K562 (cell line): ENCODE results near the gene TRIP10. TPM values are rescaled to one million over a fixed set of nuclear protein-coding genes. Genes with fewer than 3 reads are reported as not detected.

Source experiments
- BCOR ChIP-seq: fragments of 450-650 bp; IDR thresholded peaks from 2 replicates; pipeline ENCODE4 v1.6.1; 2016
- CREBBP ChIP-seq: IDR thresholded peaks from one replicate; pipeline ENCODE4 v1.6.1; 2012; ENCODE audit warnings: low read depth, mild to moderate bottlenecking, control low read depth, inconsistent platforms, low read length
- CXXC5 ChIP-seq: fragments of 250-450 bp; sonication (Bioruptor Pico); IDR thresholded peaks from 2 replicates; pipeline ENCODE4 v1.8.0; 2022; ENCODE audit warnings: inconsistent platforms, mild to moderate bottlenecking, moderate library complexity
- EP300 ChIP-seq: IDR thresholded peaks from 2 replicates; pipeline ENCODE4 v1.6.1; 2012; ENCODE audit warnings: low read length, improper control_type of control experiment
- ETV5 ChIP-seq: sonication (generic); formaldehyde crosslinking; IDR thresholded peaks from 2 replicates; pipeline ENCODE4 v1.4.0; 2020; ENCODE audit warnings: low read depth, mild to moderate bottlenecking, missing genetic modification reagents
- GABPA ChIP-seq: fragments of 200-800 bp; sonication (Bioruptor generic); conservative IDR thresholded peaks from 2 replicates; pipeline ENCODE4 v1.6.1; 2016; ENCODE audit warnings: low read depth, missing genetic modification characterization, missing compliant biosample characterization
- JUN ChIP-seq, 2 experiments: sonication (generic) in 1 of 2; formaldehyde crosslinking in 1 of 2; IDR thresholded peaks; 2 replicates each; pipeline versions ENCODE4 v1.6.1 to v1.8.0; 2012 to 2022; ENCODE audit warnings: borderline replicate concordance in 2 of 2, mild to moderate bottlenecking in 2 of 2, improper control_type of control experiment in 1 of 2, low read depth in 1 of 2, low read length in 1 of 2, missing genetic modification reagents in 1 of 2
- KLF13 ChIP-seq: fragments of 450-650 bp; IDR thresholded peaks from 2 replicates; pipeline ENCODE4 v1.6.1; 2016; ENCODE audit warnings: missing genetic modification characterization, low read depth, mild to moderate bottlenecking, missing compliant biosample characterization, moderate library complexity, borderline replicate concordance
- NFYB ChIP-seq: IDR thresholded peaks from 2 replicates; pipeline ENCODE4 v1.6.1; 2011; ENCODE audit warnings: mild to moderate bottlenecking, moderate library complexity; ENCODE audit not compliant: insufficient read length; ENCODE audit errors: extremely low read depth
- PHF8 ChIP-seq: fragments of 200-600 bp; sonication (generic); IDR thresholded peaks from 2 replicates; pipeline ENCODE4 v1.6.1; 2012; ENCODE audit warnings: mixed run types, mild to moderate bottlenecking, inconsistent platforms, low read length, moderate library complexity, borderline replicate concordance
- POLR2H ChIP-seq: IDR thresholded peaks from 2 replicates; pipeline ENCODE4 v1.6.1; 2016; ENCODE audit warnings: missing genetic modification characterization, low read depth, mild to moderate bottlenecking, control low read depth, missing compliant biosample characterization, moderate library complexity
- PTRF ChIP-seq: fragments of 450-650 bp; IDR thresholded peaks from 2 replicates; pipeline ENCODE4 v1.6.1; 2016; ENCODE audit warnings: mild to moderate bottlenecking, missing genetic modification characterization, missing compliant biosample characterization
- PYGO2 ChIP-seq: fragments of 450-650 bp; IDR thresholded peaks from 2 replicates; pipeline ENCODE4 v1.6.1; 2016; ENCODE audit warnings: mild to moderate bottlenecking, missing genetic modification characterization, moderate library complexity, missing compliant biosample characterization
- RBM39 ChIP-seq: fragments of 200-400 bp; formaldehyde crosslinking; optimal IDR thresholded peaks from 2 replicates; pipeline ENCODE3; 2018; ENCODE audit warnings: low read depth, low read length
- SAP30 ChIP-seq: fragments of 200-600 bp; sonication (generic); IDR thresholded peaks from 2 replicates; pipeline ENCODE4 v1.6.1; 2012; ENCODE audit warnings: borderline replicate concordance, low read depth, mild to moderate bottlenecking, moderate library complexity, low read length, control low read depth, inconsistent platforms; ENCODE audit not compliant: insufficient read depth, poor library complexity, severe bottlenecking
- XRCC5 ChIP-seq: fragments of 200-400 bp; formaldehyde crosslinking; IDR thresholded peaks from 2 replicates; pipeline ENCODE4 v1.6.1; 2017; ENCODE audit warnings: low read depth, mild to moderate bottlenecking, low read length
- ZBTB8A ChIP-seq: fragments of 450-650 bp; IDR thresholded peaks from 2 replicates; pipeline ENCODE4 v1.6.1; 2018; ENCODE audit warnings: mild to moderate bottlenecking, moderate library complexity; ENCODE audit not compliant: partially characterized antibody
- ZKSCAN3 ChIP-seq: fragments of 250-450 bp; sonication (Bioruptor Pico); IDR thresholded peaks from 2 replicates; pipeline ENCODE4 v1.4.0; 2020
- ZNF174 ChIP-seq: fragments of 250-450 bp; sonication (Bioruptor Pico); IDR thresholded peaks from 2 replicates; pipeline ENCODE4 v1.4.0; 2020; ENCODE audit warnings: mild to moderate bottlenecking
- polyA plus RNA-seq, 8 experiments: library from polyadenylated mRNA; depleted of rRNA in 4 of 8; stranded (reverse) in 5 of 8; unstranded in 3 of 8; fragments of >200 nt; fragmentation: Nextera tagmentation in 2 of 8; fragmentation: Illumina TruSeq in 1 of 8; extraction: Ambion mirVana in 2 of 8; extraction: Trizol in 1 of 8; gene quantifications; 2 replicates each; pipeline versions ENCODE4 v1.2.1 to v1.2.3, GENCODE V29; 2011 to 2014; ENCODE audit warnings: inconsistent platforms in 1 of 8, missing spikeins in 1 of 8
- total RNA-seq, 7 experiments: library from RNA; depleted of rRNA in 6 of 7; stranded (reverse); fragments of >200 nt in 6 of 7; fragmentation: Illumina TruSeq in 2 of 7; extraction: Trizol in 2 of 7; gene quantifications; 2 replicates each; pipeline versions ENCODE4 v1.2.1 to v1.2.3, GENCODE V29; 2011 to 2021; ENCODE audit warnings: low replicate concordance in 1 of 7
- TF ChIP-seq, protein P1 (sequence below): IDR thresholded peaks from 2 replicates; pipeline ENCODE4 v1.6.1; 2016; ENCODE audit warnings: missing genetic modification characterization, missing compliant biosample characterization
- TF ChIP-seq, protein P2 (sequence below): fragments of 150-350 bp; IDR thresholded peaks from 2 replicates; pipeline ENCODE4 v1.6.1; 2014; ENCODE audit warnings: low read depth, mild to moderate bottlenecking, low read length, borderline replicate concordance
- TF ChIP-seq, protein P3 (sequence below): fragments of 250-450 bp; sonication (Bioruptor Pico); IDR thresholded peaks from 2 replicates; pipeline ENCODE4 v1.8.0; 2022; ENCODE audit warnings: moderate library complexity, mild to moderate bottlenecking, inconsistent platforms

Gene TRIP10
- total and polyA plus RNA-seq, 9 of the 15 experiments (the other 6 are each of a cell fraction or from before 2014, with no cell fraction given): 1.2 to 66.8 (median 36.1) TPM

- peak; percentile 17; the same call in 1 of the 2 replicates for TF ChIP-seq PHF8
- no peak for TF ChIP-seq CREBBP
- TF ChIP-seq SAP30: no peak
- peak; percentile 62; the same call in 1 of the 2 replicates for TF ChIP-seq CXXC5 (CRISPR knock-in tag)
- no peak for TF ChIP-seq BCOR
- TF ChIP-seq, protein P1, sequence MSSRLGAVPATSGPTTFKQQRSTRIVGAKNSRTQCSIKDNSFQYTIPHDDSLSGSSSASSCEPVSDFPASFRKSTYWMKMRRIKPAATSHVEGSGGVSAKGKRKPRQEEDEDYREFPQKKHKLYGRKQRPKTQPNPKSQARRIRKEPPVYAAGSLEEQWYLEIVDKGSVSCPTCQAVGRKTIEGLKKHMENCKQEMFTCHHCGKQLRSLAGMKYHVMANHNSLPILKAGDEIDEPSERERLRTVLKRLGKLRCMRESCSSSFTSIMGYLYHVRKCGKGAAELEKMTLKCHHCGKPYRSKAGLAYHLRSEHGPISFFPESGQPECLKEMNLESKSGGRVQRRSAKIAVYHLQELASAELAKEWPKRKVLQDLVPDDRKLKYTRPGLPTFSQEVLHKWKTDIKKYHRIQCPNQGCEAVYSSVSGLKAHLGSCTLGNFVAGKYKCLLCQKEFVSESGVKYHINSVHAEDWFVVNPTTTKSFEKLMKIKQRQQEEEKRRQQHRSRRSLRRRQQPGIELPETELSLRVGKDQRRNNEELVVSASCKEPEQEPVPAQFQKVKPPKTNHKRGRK (tag): no peak
- TF ChIP-seq POLR2H: no peak
- no peak; the same call in 1 of the 2 replicates for TF ChIP-seq KLF13 (tag)
- TF ChIP-seq PTRF (tag): no peak
- TF ChIP-seq, protein P2, sequence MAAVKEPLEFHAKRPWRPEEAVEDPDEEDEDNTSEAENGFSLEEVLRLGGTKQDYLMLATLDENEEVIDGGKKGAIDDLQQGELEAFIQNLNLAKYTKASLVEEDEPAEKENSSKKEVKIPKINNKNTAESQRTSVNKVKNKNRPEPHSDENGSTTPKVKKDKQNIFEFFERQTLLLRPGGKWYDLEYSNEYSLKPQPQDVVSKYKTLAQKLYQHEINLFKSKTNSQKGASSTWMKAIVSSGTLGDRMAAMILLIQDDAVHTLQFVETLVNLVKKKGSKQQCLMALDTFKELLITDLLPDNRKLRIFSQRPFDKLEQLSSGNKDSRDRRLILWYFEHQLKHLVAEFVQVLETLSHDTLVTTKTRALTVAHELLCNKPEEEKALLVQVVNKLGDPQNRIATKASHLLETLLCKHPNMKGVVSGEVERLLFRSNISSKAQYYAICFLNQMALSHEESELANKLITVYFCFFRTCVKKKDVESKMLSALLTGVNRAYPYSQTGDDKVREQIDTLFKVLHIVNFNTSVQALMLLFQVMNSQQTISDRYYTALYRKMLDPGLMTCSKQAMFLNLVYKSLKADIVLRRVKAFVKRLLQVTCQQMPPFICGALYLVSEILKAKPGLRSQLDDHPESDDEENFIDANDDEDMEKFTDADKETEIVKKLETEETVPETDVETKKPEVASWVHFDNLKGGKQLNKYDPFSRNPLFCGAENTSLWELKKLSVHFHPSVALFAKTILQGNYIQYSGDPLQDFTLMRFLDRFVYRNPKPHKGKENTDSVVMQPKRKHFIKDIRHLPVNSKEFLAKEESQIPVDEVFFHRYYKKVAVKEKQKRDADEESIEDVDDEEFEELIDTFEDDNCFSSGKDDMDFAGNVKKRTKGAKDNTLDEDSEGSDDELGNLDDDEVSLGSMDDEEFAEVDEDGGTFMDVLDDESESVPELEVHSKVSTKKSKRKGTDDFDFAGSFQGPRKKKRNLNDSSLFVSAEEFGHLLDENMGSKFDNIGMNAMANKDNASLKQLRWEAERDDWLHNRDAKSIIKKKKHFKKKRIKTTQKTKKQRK: peak; percentile 99
- no peak for TF ChIP-seq RBM39
- TF ChIP-seq JUN (IDR thresholded peaks at IDR 0.05; ENCODE audit: borderline replicate concordance, low read depth, low read length): peak; percentile 39; the same call in 1 of the 2 replicates
- TF ChIP-seq JUN (CRISPR knock-in tag; IDR thresholded peaks at IDR 0.05; ENCODE audit: borderline replicate concordance): no peak
- TF ChIP-seq EP300: no peak
- TF ChIP-seq XRCC5: no peak
- peak; percentile 86 for TF ChIP-seq NFYB
- TF ChIP-seq, protein P3, sequence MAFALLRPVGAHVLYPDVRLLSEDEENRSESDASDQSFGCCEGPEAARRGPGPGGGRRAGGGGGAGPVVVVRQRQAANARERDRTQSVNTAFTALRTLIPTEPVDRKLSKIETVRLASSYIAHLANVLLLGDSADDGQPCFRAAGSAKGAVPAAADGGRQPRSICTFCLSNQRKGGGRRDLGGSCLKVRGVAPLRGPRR (CRISPR knock-in tag): no peak
- no peak for TF ChIP-seq ZKSCAN3 (CRISPR knock-in tag)
- no peak for TF ChIP-seq GABPA
- no peak for TF ChIP-seq ZNF174 (CRISPR knock-in tag)
- no peak; the same call in 1 of the 2 replicates for TF ChIP-seq ETV5 (CRISPR knock-in tag)
- TF ChIP-seq ZBTB8A: no peak
- TF ChIP-seq PYGO2 (tag): no peak
Observed at GRCh38 chr19:6737284-6737872, 2.1 kb upstream of the TRIP10 start, which contains the start of gene GPR108 (continued).
